ENCODE data around the gene ARFRP1. TPM values are rescaled to one million over a fixed set of nuclear protein-coding genes. Genes with fewer than 3 reads are reported as not detected.

ARFRP1 gene
- total and polyA plus RNA-seq, 8 donors, result 7.6 to 103 (median 35.9) TPM

GRCh38 chr20:63686094-63686491, 21.7 kb downstream of the ARFRP1 start:
- H3K27ac ChIP-seq, result peak overlapping the region; percentile 66 to 93 (median 83)
- TF ChIP-seq POLR2A (IDR thresholded peaks at IDR 0.05) (no peak), POLR2AphosphoS5 (IDR thresholded peaks at IDR 0.05) (no peak), CTCF (IDR thresholded peaks at IDR 0.05) (no peak), EP300 (IDR thresholded peaks at IDR 0.05) (no peak)
- 77 to 88% (median 85%) methylated on average over 5 to 24 of the region's 24 CpGs for WGBS, 5 donors
- H3K4me3 ChIP-seq, result no peak overlapping the region
- no peaks in the 10 kb centered on the region for H3K27me3 ChIP-seq
- H3K36me3 ChIP-seq, result peaks cover 0 to 11% (median 0%) of the 10 kb centered on the region in 4 donors
- DNase-seq, result no peak
- H3K9me3 ChIP-seq, result no peaks in the 10 kb centered on the region
- intact Hi-C loops (cut with DNase I; ENCODE audit: low total_unique reads), result no loop called here
- peaks cover 48 to 75% (median 59%) of the 10 kb centered on the region in 4 donors for H3K4me1 ChIP-seq

- Histone ChIP-seq H3K27me3 (no peaks in the 10 kb centered on the region), H3K4me3 (no peak overlapping the region), H3K36me3 (peaks cover 0 to 7% (median 4%) of the 10 kb centered on the region in 4 donors), H3K9me3 (no peaks in the 10 kb centered on the region), H3K4me1 (peaks cover 48 to 68% (median 55%) of the 10 kb centered on the region in 4 donors), H3K27ac (peak overlapping the region; percentile 66 to 93 (median 83))
- no peak for DNase-seq
- intact Hi-C loops (cut with DNase I; ENCODE audit: low total_unique reads), result no loop called here
- WGBS, 5 donors, result 77 to 94% (median 87%) methylated on average over 7 to 21 of the region's 21 CpGs
- no peak for TF ChIP-seq EP300 (IDR thresholded peaks at IDR 0.05)
- TF ChIP-seq CTCF (IDR thresholded peaks at IDR 0.05), result no peak
- TF ChIP-seq POLR2AphosphoS5 (IDR thresholded peaks at IDR 0.05), result no peak
- no peak for TF ChIP-seq POLR2A (IDR thresholded peaks at IDR 0.05)
These were observed 22.3 kb downstream of the ARFRP1 start for GRCh38 chr20:63685269-63686026.

- Histone ChIP-seq H3K4me1 (peaks cover 38 to 49% (median 44%) of the 10 kb centered on the region in 4 donors), H3K27me3 (no peaks in the 10 kb centered on the region), H3K4me3 (no peak overlapping the region), H3K9me3 (no peaks in the 10 kb centered on the region), H3K36me3 (peaks cover 12 to 32% (median 29%) of the 10 kb centered on the region in 4 donors), H3K27ac (peak overlapping the region; percentile 28 to 85 (median 79))
- intact Hi-C loops (cut with DNase I; ENCODE audit: low total_unique reads), result no loop called here
- 46 to 67% (median 64%) methylated on average over 11 to 22 of the region's 22 CpGs for WGBS, 5 donors
- TF ChIP-seq POLR2AphosphoS5 (IDR thresholded peaks at IDR 0.05) (peak in 1 of 3 donors; percentile 76), POLR2A (IDR thresholded peaks at IDR 0.05) (no peak)
- peak; percentile 32 to 68 for DNase-seq
These were observed 25.2 kb downstream of the ARFRP1 start for GRCh38 chr20:63682384-63683139.

GRCh38 chr20:63681609-63682142, 26.1 kb downstream of the ARFRP1 start:
- Histone ChIP-seq H3K27me3 (no peaks in the 10 kb centered on the region), H3K4me3 (no peak overlapping the region), H3K27ac (peak overlapping the region; percentile 1 to 85 (median 79)), H3K9me3 (no peaks in the 10 kb centered on the region), H3K4me1 (peaks cover 29 to 40% (median 35%) of the 10 kb centered on the region in 4 donors), H3K36me3 (peaks cover 16 to 38% (median 37%) of the 10 kb centered on the region in 4 donors)
- WGBS, 5 donors, result 92 to 100% (median 95%) methylated on average over 7 to 13 of the region's 13 CpGs
- intact Hi-C loops (cut with DNase I; ENCODE audit: low total_unique reads), result no loop called here
- DNase-seq, result no peak
- TF ChIP-seq CTCF (IDR thresholded peaks at IDR 0.05), result no peak

Measured in stomach (tissue), 9 donors.